H1 (cell line): ENCODE measurements around the gene ZNF598.
"Not testable (repeated sequence)": the region's sequence is repeated elsewhere in the genome, so short reads cannot be mapped to it uniquely, and the experiment has no call there.

Experiments
- EGR1 ChIP-seq: IDR thresholded peaks from 2 replicates; pipeline ENCODE4 v1.6.1; 2011; ENCODE audit warnings: low read depth, low read length, borderline replicate concordance
- EZH2 ChIP-seq: fragments of 200-600 bp; sonication (generic); IDR thresholded peaks from 2 replicates; pipeline ENCODE4 v1.7.1; 2012; ENCODE audit warnings: low read depth, mild to moderate bottlenecking, moderate library complexity, low read length, inconsistent platforms; ENCODE audit not compliant: severe bottlenecking
- HDAC2 ChIP-seq, 2 experiments: fragments of 300-600 bp in 1 of 2; sonication (generic) in 1 of 2; IDR thresholded peaks; 2 replicates each; pipeline ENCODE4 v1.6.1; 2011 to 2012; ENCODE audit warnings: low read depth in 2 of 2, low read length in 2 of 2, mild to moderate bottlenecking in 2 of 2, moderate library complexity in 2 of 2, borderline replicate concordance in 1 of 2, inconsistent platforms in 1 of 2
- RAD21 ChIP-seq, 2 experiments: IDR thresholded peaks in 1 of 2; conservative IDR thresholded peaks in 1 of 2; 2 replicates each; pipeline ENCODE4 v1.6.1; 2011; ENCODE audit warnings: low read depth in 2 of 2, low read length in 2 of 2, improper control_type of control experiment in 1 of 2, inconsistent platforms in 1 of 2, mild to moderate bottlenecking in 1 of 2, moderate library complexity in 1 of 2

- TF ChIP-seq RAD21 (IDR thresholded peaks at IDR 0.05 in 1 of 2, conservative IDR thresholded peaks at IDR 0.05 in 1 of 2; ENCODE audit: low read depth in 2 of 2, low read length in 2 of 2); EGR1; HDAC2 (IDR thresholded peaks at IDR 0.05; ENCODE audit: borderline replicate concordance in 1 of 2, low read depth in 2 of 2, low read length in 2 of 2); EZH2: not testable (repeated sequence)
These were observed 52.0 kb downstream of the ZNF598 start for GRCh38 chr16:1957434-1958142.
